ENCODE data around the gene PIPOX.

DNA sequence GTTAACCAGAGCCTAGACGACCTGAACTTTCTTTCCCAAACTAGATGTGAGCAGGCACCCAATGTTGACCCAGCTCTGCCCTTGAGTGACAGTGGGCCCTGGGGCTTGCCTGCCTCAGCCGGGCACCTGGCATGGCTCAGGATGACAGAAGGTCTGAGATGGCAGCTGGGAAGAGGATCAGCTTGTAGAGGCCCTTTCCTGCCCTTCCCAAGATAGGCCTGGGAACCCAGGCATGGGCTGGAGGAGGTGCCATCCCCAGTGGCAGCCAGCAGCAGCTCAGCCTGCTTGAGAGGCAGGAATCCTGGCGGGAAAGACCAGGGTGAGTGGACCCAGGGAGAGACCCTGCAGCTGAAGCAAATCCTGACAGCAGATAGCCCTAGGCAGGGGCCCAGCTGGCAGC lies 59.1 kb downstream of the PIPOX start:
- TF ChIP-seq, protein P1, sequence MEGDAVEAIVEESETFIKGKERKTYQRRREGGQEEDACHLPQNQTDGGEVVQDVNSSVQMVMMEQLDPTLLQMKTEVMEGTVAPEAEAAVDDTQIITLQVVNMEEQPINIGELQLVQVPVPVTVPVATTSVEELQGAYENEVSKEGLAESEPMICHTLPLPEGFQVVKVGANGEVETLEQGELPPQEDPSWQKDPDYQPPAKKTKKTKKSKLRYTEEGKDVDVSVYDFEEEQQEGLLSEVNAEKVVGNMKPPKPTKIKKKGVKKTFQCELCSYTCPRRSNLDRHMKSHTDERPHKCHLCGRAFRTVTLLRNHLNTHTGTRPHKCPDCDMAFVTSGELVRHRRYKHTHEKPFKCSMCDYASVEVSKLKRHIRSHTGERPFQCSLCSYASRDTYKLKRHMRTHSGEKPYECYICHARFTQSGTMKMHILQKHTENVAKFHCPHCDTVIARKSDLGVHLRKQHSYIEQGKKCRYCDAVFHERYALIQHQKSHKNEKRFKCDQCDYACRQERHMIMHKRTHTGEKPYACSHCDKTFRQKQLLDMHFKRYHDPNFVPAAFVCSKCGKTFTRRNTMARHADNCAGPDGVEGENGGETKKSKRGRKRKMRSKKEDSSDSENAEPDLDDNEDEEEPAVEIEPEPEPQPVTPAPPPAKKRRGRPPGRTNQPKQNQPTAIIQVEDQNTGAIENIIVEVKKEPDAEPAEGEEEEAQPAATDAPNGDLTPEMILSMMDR (IDR thresholded peaks at IDR 0.05; ENCODE audit: low read length) = no peak
- no peak for TF ChIP-seq EZH2 (IDR thresholded peaks at IDR 0.05; ENCODE audit: borderline replicate concordance, low read length)
